ENCODE data around the gene RTN4IP1. TPM values are rescaled to one million over a fixed set of nuclear protein-coding genes. Genes with fewer than 3 reads are reported as not detected.

RTN4IP1 gene, protein sequence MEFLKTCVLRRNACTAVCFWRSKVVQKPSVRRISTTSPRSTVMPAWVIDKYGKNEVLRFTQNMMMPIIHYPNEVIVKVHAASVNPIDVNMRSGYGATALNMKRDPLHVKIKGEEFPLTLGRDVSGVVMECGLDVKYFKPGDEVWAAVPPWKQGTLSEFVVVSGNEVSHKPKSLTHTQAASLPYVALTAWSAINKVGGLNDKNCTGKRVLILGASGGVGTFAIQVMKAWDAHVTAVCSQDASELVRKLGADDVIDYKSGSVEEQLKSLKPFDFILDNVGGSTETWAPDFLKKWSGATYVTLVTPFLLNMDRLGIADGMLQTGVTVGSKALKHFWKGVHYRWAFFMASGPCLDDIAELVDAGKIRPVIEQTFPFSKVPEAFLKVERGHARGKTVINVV
- 13.5 and 13.6 TPM in 2 replicates for total RNA-seq
- polyA plus RNA-seq (2012), result 8.5 TPM

DNA sequence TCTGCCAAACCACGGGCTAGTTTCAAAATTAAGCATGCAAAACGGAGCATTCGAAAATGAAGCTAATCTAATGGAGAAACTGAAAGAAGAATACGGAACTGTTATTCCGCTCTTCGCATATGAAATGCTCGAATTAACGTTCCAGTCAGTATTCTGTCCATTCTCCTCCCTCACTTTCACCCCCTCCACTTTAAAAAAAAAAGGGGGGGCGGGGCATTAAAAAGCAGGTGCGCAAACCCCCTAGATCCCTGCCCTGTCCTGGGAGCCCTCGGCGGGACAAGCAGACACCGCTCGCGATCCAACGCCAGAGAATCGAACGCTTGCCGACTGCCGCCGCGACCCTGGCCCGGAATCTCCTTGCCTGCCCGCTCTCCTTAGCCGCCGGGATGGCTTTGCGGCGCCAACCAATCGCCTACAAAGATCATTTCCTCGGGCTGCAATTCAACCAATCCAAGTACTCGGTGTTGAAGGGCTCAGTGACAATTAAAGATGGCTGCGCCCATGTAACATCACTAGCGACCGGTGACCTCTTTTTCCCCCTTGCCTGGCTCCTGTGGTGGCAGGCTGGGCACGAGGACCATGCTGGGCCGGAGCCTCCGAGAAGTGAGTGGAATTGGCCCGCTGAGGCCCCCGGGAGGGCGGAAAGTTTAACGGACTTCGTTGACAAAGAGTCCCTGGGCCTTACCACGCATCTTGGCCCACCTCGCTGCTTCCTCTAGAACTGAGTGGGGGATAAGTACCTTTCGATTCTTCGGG lies at the start of gene RTN4IP1, which contains the start of gene QRSL1:
RTN4IP1 (minus strand) TSS at position 396 of the 756 bp plus-strand sequence. CDS start 477 bp downstream, outside the sequence.
QRSL1 (plus strand) TSS at position 476 of the 756 bp plus-strand sequence; CDS start at position 580, 104 bp downstream.
- DNase-seq (ENCODE audit: low read depth), result peak; percentile 96

DNA sequence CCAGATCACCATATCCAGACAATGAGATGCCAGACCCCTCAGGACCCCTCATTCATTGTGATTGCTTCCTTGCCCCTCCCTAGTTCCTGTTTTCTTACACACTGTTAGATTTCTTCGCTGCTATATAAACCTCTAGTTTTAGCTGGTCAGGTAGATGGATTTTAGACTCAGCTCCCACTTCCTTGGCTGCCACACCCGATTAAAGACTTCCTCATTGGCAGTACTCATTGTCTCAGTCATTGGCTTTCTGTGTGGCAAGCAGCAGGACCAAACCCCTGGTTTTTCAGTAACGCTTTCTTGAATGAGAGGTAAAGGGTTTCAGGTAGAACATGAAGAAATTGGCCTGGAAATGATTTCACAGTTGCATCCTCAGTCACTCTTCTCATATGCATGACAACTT lies 48.0 kb upstream of the RTN4IP1 start:
- DNase-seq (ENCODE audit: low read depth), result no peak

DNA sequence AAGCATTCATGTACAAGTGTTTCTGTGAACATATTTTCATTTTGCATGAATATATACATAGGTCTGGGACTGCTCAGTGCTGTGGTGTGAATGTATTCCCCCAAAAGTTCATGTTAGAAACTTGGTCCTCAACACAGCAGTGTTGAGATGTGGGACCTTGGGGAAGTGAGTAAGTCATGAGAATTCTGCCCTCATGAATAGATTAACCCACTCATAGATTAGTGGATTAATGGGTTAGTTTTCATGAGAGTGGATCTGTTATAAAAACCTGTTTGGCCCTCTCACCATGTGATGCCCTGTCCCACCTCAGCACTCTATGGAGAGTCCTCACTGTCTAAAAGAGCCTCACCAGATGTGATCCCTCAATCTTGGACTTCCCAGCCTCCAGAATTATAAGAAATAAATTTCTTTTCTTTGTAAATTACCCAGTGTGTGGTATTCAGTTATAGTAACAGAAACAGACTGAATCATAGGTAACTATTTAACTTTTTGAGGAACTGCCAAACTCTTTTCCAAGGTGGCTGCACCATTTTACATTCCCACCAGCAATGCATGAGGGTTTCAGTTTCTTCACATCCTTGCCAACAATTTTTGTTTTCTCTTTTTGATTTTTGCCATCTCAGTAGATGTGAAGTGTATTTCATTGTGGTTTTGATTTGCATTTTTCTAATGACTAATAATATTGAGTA lies 45.4 kb upstream of the RTN4IP1 start:
- DNase-seq (ENCODE audit: low read depth), result no peak

DNA sequence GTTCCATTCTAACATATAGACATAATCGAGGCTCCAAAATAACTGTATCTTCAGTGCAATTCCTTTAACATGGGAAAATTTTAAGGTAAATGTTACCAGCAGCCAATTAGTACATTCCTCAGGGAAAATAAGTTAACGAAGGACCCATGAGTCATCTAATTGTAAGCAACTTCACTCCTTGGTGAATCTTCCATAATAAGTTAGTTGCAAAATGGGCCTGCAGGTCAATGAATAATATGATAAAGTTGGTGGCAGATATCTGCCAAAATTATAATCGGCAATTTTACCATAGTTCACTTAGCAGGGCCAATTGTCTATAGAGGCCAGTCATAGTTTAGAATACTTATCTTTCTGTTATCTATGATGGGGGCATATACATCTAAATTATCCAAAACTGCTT lies 42.4 kb upstream of the RTN4IP1 start:
- no peak for DNase-seq (ENCODE audit: low read depth)

DNA sequence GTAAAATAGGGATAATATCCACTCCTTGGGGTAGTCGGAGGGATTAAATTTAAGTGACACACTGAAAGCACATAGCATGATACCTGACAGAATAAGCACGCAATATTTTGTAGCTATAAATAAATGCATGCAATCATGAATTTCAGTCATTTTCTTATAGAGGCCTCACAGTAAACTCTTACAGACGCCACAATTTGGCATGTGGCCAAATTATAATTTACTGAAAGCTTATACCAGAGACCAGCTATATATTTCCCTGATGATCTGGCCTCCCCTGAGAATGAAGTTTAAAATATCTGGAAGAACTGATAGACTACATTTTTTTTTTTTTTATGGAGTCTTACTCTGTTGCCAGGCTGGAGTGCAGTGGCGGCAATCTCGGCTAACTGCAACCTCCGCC lies 40.9 kb upstream of the RTN4IP1 start:
- no peak for DNase-seq (ENCODE audit: low read depth)

DNA sequence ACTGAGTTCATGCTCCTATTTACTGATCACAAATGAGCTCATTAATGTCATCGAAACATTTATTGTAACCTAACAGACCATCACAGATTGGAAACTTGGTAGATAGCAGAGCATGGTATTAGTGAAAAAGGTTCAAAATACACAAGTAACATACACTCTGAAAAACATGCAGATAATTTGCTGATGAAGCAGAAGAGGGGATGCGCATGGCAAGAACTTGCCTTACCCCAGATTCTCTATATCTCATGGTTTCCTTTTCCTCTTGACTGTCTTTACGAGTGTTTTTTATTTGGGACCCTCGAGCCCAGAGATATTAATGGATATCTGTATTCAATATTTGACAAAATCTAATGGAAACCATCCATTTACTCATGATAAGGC lies 37.7 kb upstream of the RTN4IP1 start:
- no peak for DNase-seq (ENCODE audit: low read depth)

DNA sequence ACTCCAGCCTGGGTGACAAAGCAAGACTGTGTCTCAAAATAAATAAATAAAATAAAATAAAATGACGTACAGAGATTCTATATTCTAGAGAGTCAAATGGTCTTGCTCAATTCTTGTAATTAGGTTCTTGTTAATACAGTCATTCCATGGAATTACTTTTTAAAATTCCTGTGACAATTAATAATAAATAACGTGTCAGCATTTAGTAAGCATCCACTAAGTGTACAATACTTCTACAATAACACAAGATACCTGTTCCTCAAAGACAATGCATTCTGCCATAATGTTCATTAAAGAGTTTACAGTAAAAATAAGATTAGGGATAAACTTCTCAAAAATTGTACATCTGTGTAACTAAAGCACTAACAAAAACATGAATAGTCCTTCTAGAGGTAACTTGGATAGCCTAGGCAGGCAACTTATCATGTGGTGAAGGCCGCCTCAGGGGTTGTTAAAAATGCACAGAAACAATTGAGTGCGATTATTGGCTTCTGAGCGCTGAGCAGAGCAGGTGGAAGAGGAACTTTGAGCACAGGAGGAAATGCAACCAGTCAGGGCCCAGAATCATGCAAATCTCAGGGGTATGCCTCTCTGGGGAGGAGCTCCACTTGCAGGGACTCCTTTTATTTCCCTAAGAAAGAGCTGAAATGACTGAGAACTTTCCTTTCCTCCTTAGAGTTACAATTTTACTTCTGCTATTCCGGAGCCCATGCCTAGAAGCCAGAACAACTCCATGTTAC lies 37.2 kb upstream of the RTN4IP1 start:
- no peak for DNase-seq (ENCODE audit: low read depth)

DNA sequence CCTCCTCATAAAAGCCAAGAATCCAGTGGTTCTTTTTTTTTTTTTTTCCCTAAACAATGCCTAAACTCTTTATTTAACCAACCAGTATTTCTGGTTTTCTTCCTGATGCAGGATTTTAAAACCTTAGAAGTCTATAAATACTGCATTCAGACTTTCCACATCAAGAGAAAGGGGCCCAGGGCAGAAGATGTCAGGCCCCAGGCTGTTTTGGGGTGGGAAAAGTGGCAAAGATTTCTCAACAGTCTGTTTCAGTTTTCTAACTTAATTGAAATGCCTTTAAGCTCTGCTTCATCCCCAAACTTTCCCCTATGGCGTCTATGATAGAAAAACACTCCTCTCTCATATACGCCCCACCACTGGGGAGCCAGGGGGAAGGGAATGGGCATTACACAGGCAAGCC lies 33.2 kb upstream of the RTN4IP1 start:
- no peak for DNase-seq (ENCODE audit: low read depth)

DNA sequence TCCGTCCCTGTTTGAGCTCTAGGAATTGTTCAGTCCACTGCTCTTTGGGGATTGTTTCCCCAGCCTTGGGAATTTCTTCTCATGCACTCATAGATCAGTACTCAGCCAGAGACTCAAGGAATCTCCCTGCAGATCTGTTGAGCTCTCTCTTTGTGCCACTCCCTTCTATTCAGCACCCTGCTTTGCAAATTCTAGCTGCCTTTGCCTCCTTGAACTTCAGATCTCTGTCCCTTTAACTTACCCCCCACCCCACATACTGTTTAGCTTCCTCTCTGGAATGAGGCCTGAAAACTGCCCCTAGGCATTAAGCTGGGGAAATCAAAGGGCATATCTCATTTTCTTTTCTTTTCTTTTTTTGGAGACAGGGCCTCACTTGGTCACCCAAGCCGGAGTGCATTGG lies 30.6 kb upstream of the RTN4IP1 start:
- no peak for DNase-seq (ENCODE audit: low read depth)

DNA sequence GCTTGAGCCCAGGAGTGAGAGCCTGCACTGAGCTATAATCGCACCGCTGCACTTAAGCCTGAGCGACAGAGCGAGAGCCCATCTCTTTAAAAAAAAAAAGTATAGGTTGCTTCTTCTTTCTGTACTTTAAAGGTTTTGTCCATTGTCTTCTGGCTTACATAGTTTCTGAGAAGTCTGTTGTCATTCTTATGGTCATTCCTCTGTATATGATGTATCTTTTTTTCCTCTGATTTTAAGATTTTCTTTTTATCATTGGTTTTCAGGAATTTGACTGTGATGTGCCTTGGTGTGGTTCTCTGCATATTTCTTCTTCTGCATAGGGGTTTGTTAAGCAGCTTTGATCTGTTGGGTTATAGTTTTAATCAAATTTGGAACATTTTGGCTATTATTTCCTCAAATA lies 29.2 kb upstream of the RTN4IP1 start:
- no peak for DNase-seq (ENCODE audit: low read depth)

DNA sequence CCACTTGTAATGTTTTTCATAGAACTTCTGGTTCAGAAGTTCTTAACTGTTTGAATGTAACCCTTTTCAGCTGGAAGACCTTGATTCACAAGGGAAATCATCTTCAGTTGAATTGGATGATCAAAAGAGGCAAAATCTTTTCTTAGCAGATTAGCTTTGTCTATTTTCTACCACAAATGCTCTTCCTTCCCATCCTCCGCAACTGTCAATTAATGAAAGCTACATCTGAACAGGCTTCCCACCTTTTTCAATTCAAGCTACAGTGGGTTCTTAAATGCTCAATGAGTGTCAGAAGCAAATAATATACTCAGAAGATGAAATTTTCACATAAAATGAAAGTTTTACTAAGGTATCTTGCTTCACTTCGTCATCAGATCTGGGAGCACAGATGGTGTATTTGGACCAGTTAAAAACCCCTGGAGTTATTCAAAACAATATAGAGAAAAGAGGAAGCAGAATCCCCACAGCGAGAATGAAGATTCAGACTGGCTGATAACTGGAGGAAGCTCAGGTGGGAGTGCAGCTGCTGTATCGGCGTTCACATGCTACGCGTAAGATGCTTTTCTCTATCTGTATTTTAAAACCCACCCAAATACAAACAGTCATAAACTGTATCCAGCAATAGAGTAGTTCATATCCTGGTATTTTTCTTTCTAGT lies 19.5 kb upstream of the RTN4IP1 start:
- DNase-seq (ENCODE audit: low read depth), result no peak

DNA sequence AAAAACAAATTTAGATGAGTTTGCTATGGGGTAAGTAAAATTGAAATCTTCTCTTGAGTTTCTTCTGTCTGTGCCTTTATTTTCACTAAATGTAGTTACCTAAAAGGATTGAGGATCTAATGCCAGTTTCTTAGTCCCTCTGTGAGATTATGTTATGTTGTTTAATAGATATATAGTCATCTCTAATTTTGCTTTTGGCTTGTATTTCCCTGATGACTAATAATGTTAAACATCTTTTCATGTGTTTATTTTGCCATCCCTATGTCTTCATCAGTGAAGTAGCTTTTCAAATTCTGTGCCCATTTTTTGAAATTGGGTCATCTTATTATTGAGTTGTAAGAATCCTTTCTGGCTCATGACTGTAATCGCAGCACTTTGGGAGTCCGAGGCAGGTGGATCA lies 13.8 kb upstream of the RTN4IP1 start:
- no peak for DNase-seq (ENCODE audit: low read depth)

DNA sequence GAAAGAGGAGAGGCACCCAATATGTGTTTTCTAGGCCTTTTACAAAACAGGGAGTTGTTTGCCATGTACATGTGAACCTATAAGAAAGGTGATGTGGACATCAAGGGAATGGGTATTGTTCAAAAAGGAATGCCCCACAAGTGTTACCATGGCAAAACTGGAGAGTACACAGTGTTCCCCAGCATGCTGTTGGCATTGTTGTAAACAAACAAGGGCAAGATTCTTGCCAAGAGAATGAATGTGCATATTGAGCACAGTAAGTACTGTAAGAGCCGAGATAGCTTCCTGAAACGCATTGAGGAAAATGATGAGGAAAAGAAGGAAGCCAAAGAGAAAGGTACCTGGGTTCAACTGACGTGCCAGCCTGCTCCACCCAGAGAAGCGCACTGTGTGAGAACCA lies 13.2 kb upstream of the RTN4IP1 start:
- DNase-seq (ENCODE audit: low read depth), result no peak

DNA sequence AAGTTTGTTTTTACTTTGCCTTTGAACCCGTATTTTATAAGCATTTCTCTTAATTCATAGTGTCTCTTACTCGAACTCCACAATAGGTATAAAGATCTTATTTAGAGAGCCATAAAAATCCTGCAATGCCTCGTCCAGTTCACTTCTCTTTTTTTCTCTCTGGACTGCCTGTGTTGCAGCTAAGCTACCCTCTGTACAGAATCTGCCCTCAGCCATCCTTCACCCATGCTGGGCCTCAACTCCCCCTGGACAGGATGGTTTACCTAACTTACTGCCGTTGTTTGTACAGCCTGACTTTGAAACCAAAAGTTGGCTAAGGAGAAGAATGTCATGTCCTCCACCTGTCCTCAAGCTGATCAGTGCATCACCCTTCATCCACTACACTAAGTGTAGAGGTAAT lies 10.5 kb upstream of the RTN4IP1 start:
- no peak for DNase-seq (ENCODE audit: low read depth)

DNA sequence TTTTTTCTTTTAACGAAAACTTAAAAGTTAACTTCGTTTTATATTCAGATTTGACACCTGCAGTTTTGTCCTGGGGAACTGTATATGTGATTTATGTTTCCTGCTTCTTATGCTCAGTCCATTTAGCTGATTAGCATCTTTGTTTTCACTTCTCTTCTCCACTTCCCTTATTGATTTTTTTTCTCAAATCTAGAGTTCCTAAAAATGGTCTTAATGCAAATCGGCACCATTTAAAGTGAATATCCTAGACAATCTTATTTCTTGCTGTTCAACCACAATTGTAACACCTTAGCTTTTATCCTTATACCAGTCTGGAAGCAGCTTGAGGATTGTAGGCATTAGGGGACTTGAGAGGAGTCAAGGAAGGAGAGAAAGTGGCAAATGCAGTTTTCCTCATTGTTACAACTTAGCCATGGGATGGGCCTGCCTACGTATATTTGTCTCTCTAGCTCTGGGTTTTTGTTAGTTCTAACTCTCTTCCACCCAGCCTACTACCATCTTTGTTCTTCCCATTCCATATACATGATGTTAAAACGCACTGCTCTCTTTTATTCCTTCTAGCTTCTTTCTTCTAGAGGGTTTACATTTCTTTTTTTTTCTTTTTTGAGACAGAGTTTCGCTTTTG lies 8.5 kb upstream of the RTN4IP1 start:
- DNase-seq (ENCODE audit: low read depth), result no peak

DNA sequence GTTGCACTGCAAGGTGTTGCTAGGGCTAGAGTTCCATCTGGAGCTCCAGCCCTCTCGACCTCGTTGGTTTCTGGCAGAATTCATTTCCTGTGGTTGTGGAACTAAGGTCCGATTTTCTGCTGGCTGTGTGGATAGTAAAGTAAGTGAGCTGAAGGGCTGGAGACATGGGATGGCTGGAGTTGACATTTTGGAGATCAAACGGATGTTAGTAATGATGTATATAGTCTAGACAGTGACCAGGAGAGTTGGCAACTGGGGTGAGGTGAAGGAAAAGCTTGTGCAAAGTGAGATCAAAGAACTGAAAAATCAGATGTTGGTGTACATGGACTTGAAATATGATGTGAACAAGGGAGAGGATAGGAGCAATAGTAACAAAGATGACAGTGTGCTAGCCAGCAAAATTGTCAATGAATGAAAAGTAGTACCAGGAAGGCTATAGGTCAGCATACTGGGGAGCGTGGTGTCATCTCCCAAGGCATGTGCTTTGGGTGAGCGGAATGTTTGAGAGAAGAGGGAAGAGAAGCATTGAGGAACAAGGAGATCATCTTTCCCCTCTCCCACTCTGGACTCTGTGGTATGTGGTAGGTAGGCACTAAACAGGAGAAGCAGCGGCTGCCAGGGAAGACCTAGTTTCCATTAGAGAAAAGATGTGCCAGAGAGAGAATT lies 7.9 kb upstream of the RTN4IP1 start:
- no peak for DNase-seq (ENCODE audit: low read depth)

DNA sequence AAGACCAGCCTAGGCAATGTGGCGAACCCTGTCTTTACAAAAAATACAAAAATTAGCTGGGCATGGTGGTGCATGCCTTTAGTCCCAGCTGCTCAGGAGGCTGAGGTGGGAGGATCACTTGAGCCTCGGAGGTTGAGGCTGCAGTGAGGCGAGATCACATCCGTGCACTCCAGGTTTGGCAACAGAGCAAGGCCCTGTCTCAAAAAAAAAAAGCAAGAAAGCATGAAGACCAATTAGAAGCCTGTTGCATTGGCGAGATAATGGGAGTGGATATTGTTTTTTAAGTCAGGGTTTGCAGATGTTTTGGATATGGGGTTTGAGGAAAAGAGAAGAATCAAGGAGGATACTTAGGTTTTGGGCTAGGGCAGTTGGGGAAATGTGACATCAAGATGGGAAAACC lies 5.3 kb upstream of the RTN4IP1 start:
- DNase-seq (ENCODE audit: low read depth), result no peak

DNA sequence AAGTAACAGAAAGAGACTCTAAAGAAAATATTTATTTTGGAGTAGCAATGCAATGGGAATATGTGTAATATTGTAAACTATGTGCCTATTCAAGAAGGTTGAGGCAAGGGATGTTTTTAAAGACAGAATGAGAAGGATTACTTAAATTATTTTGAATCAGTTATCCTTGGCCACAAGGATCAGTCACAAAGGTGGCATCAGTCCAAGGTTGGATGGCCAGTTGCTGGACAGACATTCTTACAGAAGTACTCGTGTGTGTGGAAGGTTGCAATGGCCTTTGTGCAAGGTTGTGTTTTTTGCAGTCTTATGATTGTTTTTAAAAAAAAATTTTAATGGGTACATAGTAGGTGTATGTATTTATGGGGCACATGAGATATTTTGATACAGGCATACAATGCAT lies 2.0 kb upstream of the RTN4IP1 start:
- DNase-seq (ENCODE audit: low read depth), result peak; percentile 74

DNA sequence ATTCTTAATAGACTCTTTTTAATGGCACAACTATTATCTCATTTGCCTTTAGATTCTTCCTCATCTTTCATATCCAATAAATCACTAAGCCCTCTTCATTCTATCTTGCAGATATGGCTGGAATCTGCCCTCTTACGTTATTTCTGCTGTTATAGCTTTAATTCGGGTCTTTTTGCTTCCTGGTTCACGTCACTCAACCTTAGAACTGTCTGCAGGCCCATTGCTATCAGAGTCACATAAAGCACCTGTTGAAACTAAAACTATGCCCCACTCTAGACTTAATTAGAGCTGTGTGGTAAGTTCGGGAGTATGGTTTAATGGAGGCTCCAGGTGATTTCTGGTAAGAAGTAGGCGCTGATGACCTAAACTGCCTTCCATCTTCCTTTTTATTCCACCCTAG lies 1.1 kb upstream of the RTN4IP1 start:
- peak; percentile 10 for DNase-seq (ENCODE audit: low read depth)

DNA sequence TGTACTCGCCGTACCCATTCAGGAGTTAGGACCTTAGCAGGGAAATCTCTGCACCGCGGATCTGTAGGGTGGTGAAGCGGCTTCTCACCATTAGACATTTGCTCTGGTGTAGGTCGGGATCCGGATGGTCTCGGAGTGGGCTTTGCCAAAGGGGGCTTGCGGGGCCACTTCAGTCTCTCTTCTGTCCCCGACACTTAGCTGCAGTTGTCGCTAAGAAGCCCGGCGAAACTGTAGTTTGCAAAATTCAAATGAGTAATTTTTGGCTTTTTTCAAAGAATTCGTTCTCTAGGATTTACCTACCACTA lies 513 bp upstream of the RTN4IP1 start:
- no peak for DNase-seq (ENCODE audit: low read depth)

Data from myocyte (in vitro differentiated cells).